Aorta (tissue), 5 donors: ENCODE data around the gene DIAPH2. TPM values are rescaled to one million over a fixed set of nuclear protein-coding genes. Genes with fewer than 3 reads are reported as not detected.

Source experiments
- ATAC-seq: fragments of 200-7000 bp; cut with Tn5 transposase; one replicate; pipeline ENCODE4 v1.9.1; 2022; ENCODE audit warnings: moderate library complexity; ENCODE audit not compliant: low FRiP score
- DNase-seq, 2 donors: peaks; one replicate each; pipeline ENCODE4 v3.0.0-alpha.2; 2020
- H3K27ac ChIP-seq, 2 donors: one replicate each; pipeline ENCODE4 v1.5.1; 2013; ENCODE audit warnings: low read length in 2 of 2, mild to moderate bottlenecking in 2 of 2, moderate library complexity in 2 of 2, control low read depth in 1 of 2, inconsistent platforms in 1 of 2, low read depth in 1 of 2
- H3K27me3 ChIP-seq, 2 donors: one replicate each; pipeline ENCODE4 v1.6.1; 2013; ENCODE audit warnings: control low read depth in 1 of 2, low read length in 1 of 2, mild to moderate bottlenecking in 1 of 2, moderate library complexity in 1 of 2; ENCODE audit not compliant: insufficient read depth in 2 of 2, control insufficient read depth in 1 of 2
- H3K36me3 ChIP-seq, 2 donors: one replicate each; pipeline ENCODE4 v1.6.1; 2013; ENCODE audit warnings: control low read depth in 1 of 2, low read length in 1 of 2, mild to moderate bottlenecking in 1 of 2; ENCODE audit not compliant: insufficient read depth in 2 of 2, control insufficient read depth in 1 of 2
- H3K4me1 ChIP-seq, 2 donors: one replicate each; pipeline ENCODE4 v1.6.1; 2013; ENCODE audit warnings: low read length in 2 of 2, control low read depth in 1 of 2, mild to moderate bottlenecking in 1 of 2, moderate library complexity in 1 of 2; ENCODE audit not compliant: insufficient read depth in 2 of 2, control insufficient read depth in 1 of 2
- H3K4me3 ChIP-seq, 2 donors: one replicate each; pipeline ENCODE4 v1.5.1; 2013; ENCODE audit warnings: low read length in 2 of 2, control low read depth in 1 of 2, mild to moderate bottlenecking in 1 of 2
- H3K9me3 ChIP-seq: one replicate; pipeline ENCODE4 v1.6.1; 2013; ENCODE audit warnings: mild to moderate bottlenecking, low read length; ENCODE audit not compliant: control insufficient read depth
- WGBS, 2 donors: extraction: QIAGEN DNeasy Blood & Tissue Kit; methylation state at CpG; one replicate each; pipeline ENCODE4 v1.1.7; 2013; 5-methylcytosine and 5-hydroxymethylcytosine counted together
- intact Hi-C, 2 donors: fragments of 100-400 bp; cut with DNase I; formaldehyde crosslinking; loops; one replicate each; pipeline versions ENCODE4 v1.14.2 to v1.15.0; 2022
- polyA plus RNA-seq, 2 donors: library from polyadenylated mRNA; stranded (reverse); fragments of 200-250 nt; gene quantifications; one replicate each; pipeline ENCODE4 v1.2.3, GENCODE V29; 2013
- total RNA-seq, 2 donors: library from RNA; stranded (reverse); fragmentation: NEBNext Ultra II Directional; extraction: Animal tissue kit (Norgen Biotek cat#: 25700); gene quantifications; one replicate each; pipeline ENCODE4 v1.2.1, GENCODE V29; 2021
- donor health status: healthy with polysubstance abuse.
- donor health status: Bipolar disorder and iron deficiency.
- donor health status: DM: no; HTN: no; CAD: no.
- donor health status: DM: no; HTN: no; CAD: no.
- donor health status: DM: yes; HTN: yes; CAD: no.

The DIAPH2 gene
- total and polyA plus RNA-seq, 4 donors = 6.5 to 48.4 (median 29.9) TPM

- H3K9me3 ChIP-seq = no peaks in the 10 kb centered on the region
- no peak for DNase-seq
- no peak for ATAC-seq
- no peaks in the 10 kb centered on the region for H3K4me1 ChIP-seq
- no peak overlapping the region for H3K4me3 ChIP-seq
- 77 to 97% methylated on average over 1 of the region's 1 CpG for WGBS, 2 donors
- intact Hi-C loops = no loop called here
- H3K27ac ChIP-seq = no peak overlapping the region
- H3K36me3 ChIP-seq = no peaks in the 10 kb centered on the region
- no peaks in the 10 kb centered on the region for H3K27me3 ChIP-seq
These were observed 605.6 kb downstream of the DIAPH2 start for GRCh38 chrX:97290199-97290598.

GRCh38 chrX:97294041-97294440, 609.4 kb downstream of the DIAPH2 start:
- no peak overlapping the region for H3K4me3 ChIP-seq
- no peak for ATAC-seq

GRCh38 chrX:97295954-97296353, 611.3 kb downstream of the DIAPH2 start:
- H3K27me3 ChIP-seq = no peaks in the 10 kb centered on the region
- no peak overlapping the region for H3K4me3 ChIP-seq
- H3K9me3 ChIP-seq = no peaks in the 10 kb centered on the region
- intact Hi-C loops = no loop called here
- no peaks in the 10 kb centered on the region for H3K36me3 ChIP-seq
- no peak for DNase-seq
- H3K4me1 ChIP-seq = no peaks in the 10 kb centered on the region
- 26 to 48% methylated on average over 2 of the region's 2 CpGs for WGBS, 2 donors
- ATAC-seq = no peak
- no peak overlapping the region for H3K27ac ChIP-seq

More at GRCh38 chrX:97294041-97294440, 609.4 kb downstream of the DIAPH2 start:
- H3K9me3 ChIP-seq = no peaks in the 10 kb centered on the region
- H3K4me1 ChIP-seq = no peaks in the 10 kb centered on the region
- no peaks in the 10 kb centered on the region for H3K36me3 ChIP-seq
- H3K27me3 ChIP-seq = no peaks in the 10 kb centered on the region
- intact Hi-C loops = no loop called here
- 52 to 74% methylated on average over 4 of the region's 4 CpGs for WGBS, 2 donors
- H3K27ac ChIP-seq = no peak overlapping the region
- DNase-seq = no peak

GRCh38 chrX:97306771-97307470, 622.3 kb downstream of the DIAPH2 start:
- H3K4me3 ChIP-seq = no peak overlapping the region
- no peak for ATAC-seq

GRCh38 chrX:97308171-97308570, 623.5 kb downstream of the DIAPH2 start:
- H3K36me3 ChIP-seq = no peaks in the 10 kb centered on the region
- DNase-seq = no peak

More at GRCh38 chrX:97306771-97307470, 622.3 kb downstream of the DIAPH2 start:
- 88 to 89% methylated on average over 1 of the region's 1 CpG for WGBS, 2 donors
- no peaks in the 10 kb centered on the region for H3K36me3 ChIP-seq
- DNase-seq = no peak
- H3K27ac ChIP-seq = no peak overlapping the region
- intact Hi-C loops = no loop called here
- no peaks in the 10 kb centered on the region for H3K9me3 ChIP-seq
- H3K4me1 ChIP-seq = no peaks in the 10 kb centered on the region
- H3K27me3 ChIP-seq = no peaks in the 10 kb centered on the region

GRCh38 chrX:97309487-97310116, 625.0 kb downstream of the DIAPH2 start:
- Histone ChIP-seq H3K27me3 (no peaks in the 10 kb centered on the region), H3K4me3 (no peak overlapping the region), H3K9me3 (no peaks in the 10 kb centered on the region), H3K27ac (no peak overlapping the region), H3K4me1 (no peaks in the 10 kb centered on the region), H3K36me3 (no peaks in the 10 kb centered on the region)
- WGBS, 2 donors = 15 to 30% methylated on average over 2 of the region's 2 CpGs
- no peak for ATAC-seq
- intact Hi-C loops = no loop called here
- no peak for DNase-seq

More at GRCh38 chrX:97308171-97308570, 623.5 kb downstream of the DIAPH2 start:
- ATAC-seq = no peak
- Histone ChIP-seq H3K4me1 (no peaks in the 10 kb centered on the region), H3K27ac (no peak overlapping the region), H3K4me3 (no peak overlapping the region), H3K27me3 (no peaks in the 10 kb centered on the region), H3K9me3 (no peaks in the 10 kb centered on the region)
- intact Hi-C loops = no loop called here
- 85 to 86% methylated on average over 4 of the region's 4 CpGs for whole genome bisulfite sequencing, 2 donors

- no peak for DNase-seq
- Histone ChIP-seq H3K27me3 (no peaks in the 10 kb centered on the region), H3K36me3 (no peaks in the 10 kb centered on the region), H3K4me3 (no peak overlapping the region), H3K9me3 (no peaks in the 10 kb centered on the region), H3K4me1 (no peaks in the 10 kb centered on the region), H3K27ac (no peak overlapping the region)
- no peak for ATAC-seq
- WGBS, 2 donors = 45 to 80% methylated on average over 8 of the region's 8 CpGs
- intact Hi-C loops = no loop called here
These were observed 625.7 kb downstream of the DIAPH2 start for GRCh38 chrX:97310373-97310772.

GRCh38 chrX:97311066-97311778, 626.6 kb downstream of the DIAPH2 start:
- Histone ChIP-seq H3K9me3 (no peaks in the 10 kb centered on the region), H3K27me3 (no peaks in the 10 kb centered on the region), H3K27ac (no peak overlapping the region), H3K36me3 (no peaks in the 10 kb centered on the region), H3K4me3 (no peak overlapping the region), H3K4me1 (no peaks in the 10 kb centered on the region)
- intact Hi-C loops = no loop called here
- no peak for DNase-seq
- WGBS, 2 donors = 81 to 91% methylated on average over 4 of the region's 4 CpGs
- no peak for ATAC-seq
